GM18507 (cell line): ENCODE data around the gene USH2A.

Experiments
- DNase-seq: peaks from one replicate; pipeline ENCODE4 v3.0.0; 2011; ENCODE audit warnings: low read depth; ENCODE audit not compliant: insufficient read length; ENCODE audit errors: extremely low spot score
- FAIRE-seq: peaks from 2 replicates; lab custom pipeline; 2011; peaks lifted over from hg19 to GRCh38; lab: Jason Lieb, UNC

The USH2A gene

DNA sequence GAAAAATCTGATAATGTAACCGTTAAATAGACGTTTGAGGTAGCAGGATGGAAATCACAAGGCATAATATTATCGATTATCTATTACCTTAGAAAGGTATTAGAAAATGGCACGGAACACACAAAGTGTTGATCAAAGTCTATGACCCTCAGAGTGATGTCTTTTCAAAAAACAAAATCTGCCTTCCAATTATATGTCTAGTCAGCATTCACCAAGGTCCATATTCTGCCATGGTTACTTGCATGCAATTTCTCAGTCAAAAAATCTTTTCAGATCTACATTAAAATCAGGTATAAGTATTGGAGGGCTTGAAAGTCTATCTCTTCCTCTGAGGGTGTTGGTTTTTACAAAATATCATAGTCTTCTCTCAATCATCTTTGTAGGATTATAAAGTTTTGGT is 774.3 kb downstream of the USH2A start:
- FAIRE-seq (no peak), DNase-seq (no peak)

DNA sequence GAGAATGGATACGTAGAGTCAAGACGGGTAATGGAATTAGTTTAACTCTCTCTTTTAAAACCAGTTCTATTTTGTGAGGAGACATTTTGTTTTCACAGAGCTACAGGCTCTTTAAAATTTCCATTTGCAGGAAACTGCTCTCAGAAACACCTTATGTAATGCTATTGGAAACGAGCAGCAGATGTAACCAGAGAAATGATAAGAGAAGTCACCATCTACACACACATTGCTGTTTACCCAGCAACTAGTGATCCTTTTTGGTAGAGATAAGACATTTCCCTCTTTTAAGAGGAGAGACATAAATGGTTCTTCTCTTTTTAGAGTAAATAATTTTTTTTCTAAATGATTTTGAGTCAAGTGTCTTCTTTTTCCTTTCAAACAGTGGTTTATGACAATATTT is 775.5 kb downstream of the USH2A start:
- DNase-seq (no peak), FAIRE-seq (no peak)

DNA sequence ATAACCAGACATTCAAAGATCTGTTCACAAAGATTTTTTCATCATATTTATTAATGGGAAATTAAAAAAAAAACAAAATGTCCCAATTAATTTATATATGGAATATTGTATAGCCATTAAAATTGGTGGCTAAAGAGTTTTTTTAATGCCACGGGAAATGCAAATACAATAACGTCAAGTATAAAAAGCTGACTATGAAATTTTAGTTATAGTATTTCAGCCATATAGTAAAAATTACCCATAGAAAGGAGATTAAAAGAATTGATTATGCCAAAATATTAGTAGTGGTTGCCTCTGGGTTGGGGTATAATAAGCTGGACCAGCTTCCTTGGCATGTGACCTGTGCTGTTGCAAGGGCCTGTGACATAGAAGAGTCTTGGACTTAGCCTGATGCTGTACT is 777.4 kb downstream of the USH2A start:
- no peak for FAIRE-seq
- DNase-seq, result no peak

DNA sequence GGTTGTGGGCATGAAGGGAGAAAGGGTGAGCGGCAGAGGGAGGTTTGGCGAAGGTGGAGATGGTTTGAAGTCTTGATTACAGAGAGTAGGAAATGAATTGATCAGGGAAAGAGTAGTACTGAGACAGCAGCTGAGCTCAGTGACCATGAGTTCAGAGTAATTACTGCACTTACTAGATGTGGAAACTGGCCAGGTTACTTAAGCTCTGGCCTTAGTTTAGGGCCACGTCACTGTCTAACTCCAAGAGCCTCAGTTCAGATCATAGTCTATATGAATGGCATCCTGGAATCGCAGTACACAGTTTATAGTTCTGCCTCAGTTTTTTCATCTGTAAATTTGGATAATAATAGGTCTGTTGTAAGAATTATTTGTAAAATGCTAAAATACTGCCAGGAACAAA is 778.1 kb downstream of the USH2A start:
- no peak for DNase-seq
- no peak for FAIRE-seq

DNA sequence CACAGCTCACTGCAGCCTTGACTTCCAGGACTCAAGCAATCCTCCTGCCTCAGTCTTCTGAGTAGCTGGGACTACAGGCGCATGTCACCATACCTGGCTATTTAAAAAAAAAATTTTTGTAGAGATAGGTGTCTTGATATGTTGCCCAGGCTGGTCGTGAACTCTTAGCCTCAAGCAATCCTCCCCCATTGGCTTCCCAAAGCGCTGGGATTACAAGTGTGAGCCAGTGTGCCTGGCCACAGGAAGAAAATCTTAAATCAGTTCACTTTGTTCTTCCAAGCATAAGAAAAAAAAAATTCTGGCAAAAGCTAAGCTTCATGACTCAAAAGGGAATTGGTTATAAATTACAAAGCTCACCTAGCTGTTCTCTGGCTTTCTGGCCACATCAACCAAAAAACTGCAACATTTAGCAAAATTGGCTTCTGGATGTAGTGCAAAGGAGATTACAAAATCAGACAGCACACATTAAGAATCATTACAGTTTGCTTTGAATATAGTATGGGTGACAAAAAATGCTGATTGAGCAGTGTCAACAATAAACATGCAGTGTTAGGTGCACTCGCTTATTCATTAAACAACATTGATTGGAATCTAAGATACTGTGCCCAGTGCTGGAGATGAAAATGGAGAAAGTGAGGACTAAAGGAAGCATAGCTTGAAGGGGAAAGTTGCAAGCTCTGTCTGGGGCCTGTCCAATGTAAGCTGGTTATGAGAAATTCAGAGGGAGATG is 779.5 kb downstream of the USH2A start:
- FAIRE-seq, result no peak
- DNase-seq, result no peak

DNA sequence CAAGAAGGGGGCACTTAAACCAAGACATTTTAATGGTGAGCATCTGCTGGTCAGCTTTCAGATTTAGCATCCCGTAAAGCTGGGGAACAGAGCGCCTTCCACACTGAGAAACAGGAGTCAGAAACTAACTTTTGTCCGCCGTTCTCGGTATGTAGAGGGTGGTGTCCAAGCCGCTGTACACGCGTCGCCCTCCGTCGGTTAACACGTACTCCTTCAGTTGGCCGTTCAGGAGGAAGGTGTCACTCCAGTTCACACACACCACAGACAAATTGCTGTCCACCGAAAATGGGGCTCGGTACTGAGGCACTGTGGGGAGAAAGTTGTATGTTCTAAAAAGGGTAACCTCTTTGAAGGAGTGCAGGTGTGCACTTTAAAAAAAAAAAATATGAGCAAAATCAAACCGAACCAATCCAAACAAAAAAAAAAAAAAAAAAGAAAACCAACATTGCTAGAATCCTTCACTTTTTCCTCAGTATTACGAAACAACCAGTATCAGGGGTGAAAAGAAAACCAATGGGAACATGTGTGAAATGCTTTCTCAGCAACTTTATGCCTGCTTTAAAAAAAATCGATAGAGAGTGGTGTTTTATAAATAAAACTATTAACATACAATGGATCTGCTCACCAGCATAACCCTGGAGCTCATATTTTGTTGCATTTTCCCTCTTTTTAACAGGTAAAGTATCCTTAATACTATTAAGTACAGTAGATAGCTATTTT is 782.7 kb downstream of the USH2A start:
- FAIRE-seq (no peak), DNase-seq (no peak)

DNA sequence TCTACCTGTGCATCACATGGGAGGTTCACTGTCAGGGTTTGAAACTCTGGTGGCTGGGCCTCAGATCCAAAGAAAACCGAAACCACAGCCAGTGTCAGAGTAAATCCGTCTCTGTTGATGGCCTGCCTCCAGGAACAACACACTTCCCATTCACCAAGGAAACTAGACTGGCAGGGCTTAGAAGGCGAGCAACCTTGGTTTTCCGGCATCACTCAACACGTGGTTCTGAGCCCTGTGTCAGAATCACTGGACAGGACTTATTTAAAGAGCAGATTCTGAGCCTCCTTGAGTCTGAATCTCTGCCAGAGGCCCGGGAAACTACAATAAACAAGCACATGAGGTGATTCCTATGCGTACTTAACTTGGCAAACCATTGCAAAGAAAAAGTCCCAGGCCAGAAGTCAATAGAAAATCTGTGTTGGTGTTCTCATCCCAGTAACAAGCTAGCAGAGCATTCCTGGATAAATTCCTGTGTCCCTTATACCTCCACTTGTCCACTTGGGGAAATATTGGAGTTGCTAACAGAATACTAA is 786.1 kb downstream of the USH2A start:
- DNase-seq, result no peak
- no peak for FAIRE-seq

DNA sequence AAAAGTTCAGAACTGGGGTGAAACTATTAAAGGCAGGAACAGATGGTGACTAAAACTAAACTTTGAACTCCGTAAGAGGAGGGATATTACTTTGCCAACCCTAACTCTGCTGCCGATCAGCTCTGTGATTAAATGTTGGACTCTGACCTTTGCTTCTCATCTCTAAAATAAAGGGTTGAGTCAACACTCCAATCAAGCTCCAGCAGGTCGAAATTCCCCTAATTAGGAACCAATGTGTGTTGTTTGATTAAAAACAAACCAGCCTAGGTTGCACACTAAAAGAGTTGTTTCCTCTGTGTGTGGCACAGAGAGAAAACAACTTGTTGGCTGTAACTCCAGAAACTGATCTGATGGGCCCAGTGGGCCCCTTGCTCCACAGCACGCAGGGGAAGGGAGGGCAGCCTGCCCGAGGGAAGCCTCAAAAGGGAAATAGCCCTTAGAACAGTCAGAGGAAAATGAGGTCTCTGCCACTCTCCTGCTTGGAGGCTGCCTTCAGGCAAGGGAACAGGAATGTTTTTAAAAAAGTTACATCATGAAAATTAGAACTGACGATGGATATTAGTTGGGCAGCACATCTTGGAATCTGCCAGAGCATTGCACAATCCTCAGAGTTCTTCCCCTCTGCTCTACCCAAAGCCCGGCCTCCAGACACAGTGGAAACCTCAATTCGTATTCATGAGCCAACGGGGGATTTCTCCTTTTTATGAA is 786.8 kb downstream of the USH2A start:
- DNase-seq (no peak), FAIRE-seq (no peak)

DNA sequence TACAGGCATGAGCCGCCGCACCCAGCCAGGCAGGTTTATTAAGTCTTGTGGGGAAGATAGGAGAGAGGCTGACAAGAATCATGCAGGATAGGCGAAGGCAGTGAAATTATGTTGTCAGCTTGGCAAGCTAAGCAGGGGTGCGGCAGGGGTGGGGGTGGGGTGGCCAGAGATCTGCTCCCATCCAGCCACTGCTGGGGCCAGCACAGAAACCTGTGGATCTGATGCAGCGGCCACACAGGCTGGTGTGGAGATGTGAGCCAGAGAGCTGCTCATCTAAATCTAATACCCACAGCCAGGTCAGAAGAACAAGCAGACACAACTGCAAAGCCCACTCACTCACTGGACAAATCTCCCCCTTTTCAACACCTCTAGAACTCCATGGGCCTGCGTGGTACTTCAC is 787.4 kb downstream of the USH2A start:
- DNase-seq, result no peak
- no peak for FAIRE-seq

DNA sequence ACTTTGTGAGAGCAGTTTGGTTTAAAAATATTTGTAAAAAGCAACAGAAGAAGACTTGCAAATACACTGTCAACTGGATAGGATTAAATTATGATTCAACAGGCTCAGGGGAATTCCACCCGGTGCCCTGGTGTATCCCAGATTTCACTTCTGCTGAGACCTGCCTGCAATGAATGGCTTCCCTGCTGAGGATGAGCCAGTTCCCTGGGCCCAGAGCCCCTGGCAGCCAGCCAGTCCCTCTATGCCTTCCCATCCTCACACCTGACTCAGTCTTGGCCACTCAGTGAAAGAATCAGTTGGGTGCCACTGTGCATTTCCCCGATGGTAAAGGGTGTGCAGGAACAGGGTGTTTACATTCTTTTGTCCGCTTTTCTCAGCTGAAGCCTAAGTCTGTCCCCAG is 791.8 kb downstream of the USH2A start:
- no peak for DNase-seq
- no peak for FAIRE-seq

DNA sequence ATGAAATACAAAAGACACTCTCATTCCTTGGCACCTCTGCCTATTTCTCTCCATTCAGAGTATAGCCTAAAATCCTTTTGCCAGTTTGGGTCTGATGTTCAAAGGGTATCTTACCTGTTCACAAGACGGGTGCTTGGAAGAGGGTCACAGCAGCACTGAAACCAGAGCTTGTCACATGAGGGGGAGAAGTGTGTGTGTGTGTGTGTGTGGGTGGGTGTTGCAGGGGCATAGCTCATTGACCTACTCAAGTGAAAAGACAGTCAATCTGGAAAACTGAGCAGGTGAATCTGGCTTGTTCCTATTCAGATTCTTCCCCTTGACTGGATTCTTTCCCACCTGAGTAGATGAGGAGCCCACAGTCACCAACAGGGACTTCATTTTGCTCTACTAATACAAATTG is 792.2 kb downstream of the USH2A start:
- DNase-seq (no peak), FAIRE-seq (no peak)

DNA sequence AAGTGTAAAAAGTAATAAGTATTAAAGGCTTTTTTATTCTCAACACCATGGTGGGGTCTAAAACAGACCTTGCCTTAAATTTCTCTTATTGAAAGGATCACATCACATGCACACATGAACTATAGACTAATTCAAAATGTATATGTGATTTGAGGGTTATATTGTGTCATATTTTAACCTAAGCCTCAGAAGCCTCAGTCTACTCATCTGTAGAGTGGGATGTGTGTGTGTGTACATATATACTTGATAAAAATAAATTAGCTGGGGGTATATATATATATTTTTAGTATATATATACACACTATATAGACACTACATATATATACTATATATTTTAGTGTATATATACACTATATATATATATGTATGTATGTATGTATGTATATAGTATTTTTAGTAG is 797.3 kb downstream of the USH2A start:
- FAIRE-seq, result no peak
- no peak for DNase-seq

DNA sequence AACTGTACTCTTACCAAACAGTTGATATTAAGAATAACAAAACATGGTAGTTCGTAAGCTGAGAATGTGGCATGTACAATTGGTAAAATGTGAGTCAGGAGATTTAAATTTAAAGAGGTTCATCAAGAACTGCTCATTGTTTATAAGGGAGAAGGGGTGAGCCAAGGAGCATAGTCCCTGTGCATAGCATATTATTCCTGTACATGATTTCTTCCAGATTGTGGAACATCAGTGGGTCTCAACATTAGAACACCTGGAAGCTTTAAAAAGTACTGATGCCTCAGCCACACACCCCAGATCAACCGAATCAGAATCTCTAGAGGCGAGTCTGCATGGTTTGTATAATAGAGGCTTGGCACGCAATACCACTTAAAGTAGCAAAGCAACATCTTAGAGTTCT is 800.1 kb downstream of the USH2A start:
- DNase-seq (no peak), FAIRE-seq (no peak)

DNA sequence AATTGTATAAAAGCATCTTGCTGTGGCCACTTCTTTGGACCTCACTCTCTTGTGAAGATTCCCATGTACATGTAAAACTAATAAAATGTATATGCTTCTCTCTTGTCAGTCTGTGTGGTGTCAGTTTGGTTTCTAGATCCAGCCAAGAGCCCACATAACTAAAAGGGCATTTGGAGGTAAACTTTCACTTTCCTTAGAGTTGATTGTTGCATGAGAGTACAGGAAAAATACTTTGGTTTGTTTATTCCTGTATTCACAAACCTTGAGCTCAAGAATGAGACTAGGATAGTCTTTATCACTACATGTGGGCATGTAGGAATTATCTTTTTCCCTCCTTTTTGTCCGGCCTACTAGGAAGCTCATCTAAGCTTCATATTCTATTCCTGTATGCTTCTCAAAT is 805.3 kb downstream of the USH2A start:
- DNase-seq, result no peak
- FAIRE-seq, result no peak

DNA sequence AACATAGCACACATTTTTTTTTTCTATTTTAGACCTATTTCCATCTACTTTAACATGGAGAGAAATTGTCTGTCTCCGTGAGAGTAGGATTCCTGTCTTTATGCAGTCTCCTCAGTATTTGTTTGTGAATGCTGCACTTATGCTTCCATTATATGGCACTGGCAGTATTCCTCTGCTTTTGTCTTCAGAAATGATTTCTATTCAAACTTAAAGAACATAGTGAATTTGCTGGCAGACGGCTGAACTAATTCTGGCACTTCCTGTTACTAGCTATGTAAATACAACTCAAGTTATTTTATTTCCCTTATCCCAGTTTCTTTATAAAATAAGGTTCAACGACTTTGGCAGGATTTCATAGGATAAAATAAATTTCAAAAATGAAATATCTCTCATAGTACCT is 810.9 kb downstream of the USH2A start:
- DNase-seq (no peak), FAIRE-seq (no peak)

DNA sequence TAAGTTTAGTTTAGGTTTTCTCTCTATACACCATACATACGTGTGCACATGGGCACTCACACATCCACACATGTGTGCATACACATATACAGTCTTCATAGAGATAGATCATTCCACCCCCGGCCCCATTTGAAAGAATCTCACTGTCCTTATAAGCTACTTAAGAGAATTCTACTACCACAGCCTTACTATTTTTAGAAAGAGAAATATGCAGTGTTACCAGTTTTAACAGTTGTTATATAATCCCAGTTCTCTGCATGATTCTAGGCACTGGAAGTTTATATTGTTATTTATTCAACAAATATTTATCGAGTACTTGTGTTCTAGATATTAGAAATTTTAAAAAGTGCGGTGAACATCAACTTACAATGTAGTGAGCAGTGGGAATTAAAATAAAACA is 814.6 kb downstream of the USH2A start:
- no peak for FAIRE-seq
- DNase-seq, result no peak

DNA sequence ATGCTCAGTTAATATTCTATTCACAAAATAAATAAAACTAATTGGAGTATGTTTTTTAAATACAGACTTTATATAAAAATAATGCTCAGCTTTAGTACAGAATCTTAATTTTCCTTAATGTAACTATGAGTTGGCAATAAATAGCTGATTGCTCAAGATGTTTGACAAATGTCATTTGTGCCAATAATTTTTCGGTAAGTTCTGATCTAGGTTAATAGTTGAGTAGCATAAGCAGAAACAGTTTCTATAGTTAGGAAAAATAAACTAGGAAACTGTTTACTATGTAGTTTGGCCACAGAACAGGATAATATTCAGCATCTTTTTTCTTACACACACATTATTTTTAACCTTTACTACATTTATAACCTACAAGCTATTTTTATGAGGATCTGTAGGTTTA is 815.8 kb downstream of the USH2A start:
- FAIRE-seq (no peak), DNase-seq (no peak)

DNA sequence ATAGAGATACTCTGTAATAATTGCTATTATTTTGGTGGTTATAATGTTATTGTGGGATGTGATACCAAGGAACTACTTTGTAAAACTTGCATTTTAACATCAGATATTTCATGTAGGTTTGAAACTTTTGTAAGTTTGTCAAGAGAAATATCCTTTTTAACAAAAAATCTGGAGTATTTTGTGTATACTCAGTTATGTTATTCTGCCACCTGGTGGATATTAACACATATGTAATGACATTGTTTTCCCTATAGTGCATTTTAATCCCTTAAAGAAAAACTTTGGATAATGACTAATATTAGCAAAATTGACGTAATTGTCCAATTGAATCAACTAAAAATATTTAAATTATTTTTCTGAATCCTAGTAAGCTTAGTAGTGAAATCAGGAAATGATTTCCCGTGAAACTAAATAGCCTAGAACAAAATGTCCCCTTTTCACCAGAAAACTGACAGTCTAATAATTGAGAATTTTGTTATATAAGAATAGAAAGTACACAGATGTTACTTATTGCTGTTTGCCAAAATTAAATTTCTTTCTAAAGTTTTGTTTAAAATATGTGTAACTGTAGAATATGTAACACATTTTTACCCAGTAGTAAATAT is 816.6 kb downstream of the USH2A start:
- FAIRE-seq, result peak; percentile 59
- DNase-seq, result no peak

DNA sequence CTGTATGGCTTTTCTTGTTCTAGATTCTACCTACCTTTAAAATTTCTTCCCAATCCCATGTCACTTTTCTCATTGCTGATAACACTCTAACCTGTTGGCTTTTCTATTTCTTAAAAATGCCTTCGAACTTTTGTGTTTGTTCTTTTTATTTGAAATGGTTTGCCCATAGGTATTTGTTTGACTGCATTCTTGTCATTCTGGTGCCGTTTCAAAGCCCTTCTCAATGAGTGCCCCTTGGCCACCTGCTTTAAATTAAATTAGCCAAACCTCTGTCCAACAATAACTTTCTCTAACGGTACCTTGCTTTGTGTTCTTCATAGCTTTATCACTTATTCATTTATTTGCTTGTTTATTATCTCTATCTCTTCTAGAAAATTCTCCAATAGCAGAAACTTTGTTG is 817.2 kb downstream of the USH2A start:
- FAIRE-seq (no peak), DNase-seq (no peak)

DNA sequence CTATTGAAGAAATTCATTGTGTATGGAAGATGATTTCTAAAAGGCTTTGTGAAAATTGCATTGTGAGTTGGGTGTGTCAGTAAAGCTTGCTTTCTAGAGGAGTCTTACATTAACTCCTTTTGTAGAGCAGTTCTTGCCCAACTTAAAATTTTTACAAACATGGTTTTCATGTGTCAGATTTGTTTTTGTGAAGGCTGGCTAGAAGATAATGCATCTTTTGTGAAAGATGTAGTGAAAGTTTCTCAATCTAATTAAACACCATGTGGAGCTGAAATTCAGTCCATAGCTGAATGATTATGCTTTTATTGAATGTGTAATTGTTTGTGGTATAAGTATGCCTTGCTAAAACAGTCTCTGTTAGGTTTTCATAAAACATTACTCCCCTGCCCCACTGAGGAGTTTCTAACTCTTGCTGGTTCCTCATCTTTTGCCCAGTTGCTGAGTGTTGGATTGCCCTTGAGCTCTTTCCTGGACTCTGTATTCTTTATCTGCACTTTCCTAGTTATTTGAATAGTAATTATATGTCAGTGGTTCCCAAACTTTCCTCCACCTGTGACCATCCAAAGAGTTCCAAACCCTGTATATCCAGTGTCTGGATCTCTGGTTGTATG is 818.1 kb downstream of the USH2A start:
- no peak for FAIRE-seq
- DNase-seq, result no peak
